Transverse colon (tissue), 3 donors: ENCODE results near the gene TACC2.

Source experiments
- POLR2A ChIP-seq: fragments of 450-650 bp; IDR thresholded peaks from one replicate; pipeline ENCODE4 v1.6.1; 2016; ENCODE audit warnings: antibody characterized with exemption, mild to moderate bottlenecking, moderate library complexity
- TF ChIP-seq, protein P1 (sequence below), 5 experiments: fragments of 200-600 bp in 3 of 5; fragments of 450-650 bp in 2 of 5; sonication (generic) in 3 of 5; IDR thresholded peaks; 1 replicate in 2 of 5; 2 replicates in 3 of 5; pipeline ENCODE4 v1.5.1; 2016 to 2017; ENCODE audit warnings: antibody characterized with exemption in 5 of 5, inconsistent platforms in 3 of 5, mild to moderate bottlenecking in 2 of 5, moderate library complexity in 1 of 5

DNA sequence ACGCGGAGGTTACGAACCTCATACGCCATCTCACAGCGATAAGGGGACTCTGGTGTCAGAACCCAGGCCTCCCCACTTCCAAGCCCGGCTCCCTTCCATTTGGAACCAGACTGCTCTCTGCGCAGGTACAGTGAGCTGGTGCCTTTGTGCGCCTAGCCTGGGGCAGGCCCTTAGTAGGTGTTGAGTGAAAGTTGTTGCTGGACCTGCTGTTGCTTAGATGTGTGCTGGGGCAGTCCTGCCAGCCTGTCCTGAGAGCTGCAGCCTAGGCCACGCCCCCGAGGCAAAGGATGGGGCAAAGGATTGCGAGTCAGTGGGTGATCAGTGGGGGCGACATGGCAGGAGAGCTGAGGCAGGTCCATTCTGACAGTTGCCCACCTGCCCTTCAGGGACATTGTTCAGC is 209.7 kb downstream of the TACC2 start:
- TF ChIP-seq, protein P1, sequence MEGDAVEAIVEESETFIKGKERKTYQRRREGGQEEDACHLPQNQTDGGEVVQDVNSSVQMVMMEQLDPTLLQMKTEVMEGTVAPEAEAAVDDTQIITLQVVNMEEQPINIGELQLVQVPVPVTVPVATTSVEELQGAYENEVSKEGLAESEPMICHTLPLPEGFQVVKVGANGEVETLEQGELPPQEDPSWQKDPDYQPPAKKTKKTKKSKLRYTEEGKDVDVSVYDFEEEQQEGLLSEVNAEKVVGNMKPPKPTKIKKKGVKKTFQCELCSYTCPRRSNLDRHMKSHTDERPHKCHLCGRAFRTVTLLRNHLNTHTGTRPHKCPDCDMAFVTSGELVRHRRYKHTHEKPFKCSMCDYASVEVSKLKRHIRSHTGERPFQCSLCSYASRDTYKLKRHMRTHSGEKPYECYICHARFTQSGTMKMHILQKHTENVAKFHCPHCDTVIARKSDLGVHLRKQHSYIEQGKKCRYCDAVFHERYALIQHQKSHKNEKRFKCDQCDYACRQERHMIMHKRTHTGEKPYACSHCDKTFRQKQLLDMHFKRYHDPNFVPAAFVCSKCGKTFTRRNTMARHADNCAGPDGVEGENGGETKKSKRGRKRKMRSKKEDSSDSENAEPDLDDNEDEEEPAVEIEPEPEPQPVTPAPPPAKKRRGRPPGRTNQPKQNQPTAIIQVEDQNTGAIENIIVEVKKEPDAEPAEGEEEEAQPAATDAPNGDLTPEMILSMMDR (IDR thresholded peaks at IDR 0.05) = no peak
- TF ChIP-seq POLR2A = no peak
